MM.1S (cell line): ENCODE results near the gene CR1L.
"Not testable (repeated sequence)": the region's sequence is repeated elsewhere in the genome, so short reads cannot be mapped to it uniquely, and the experiment has no call there.

Experiments
- DNase-seq: peaks from one replicate; pipeline ENCODE4 v3.0.0-alpha.2; 2015
- H2AFZ ChIP-seq: fragments of 300-600 bp; sonication (generic); 2 replicates; pipeline ENCODE4 v1.6.0; 2016; ENCODE audit warnings: antibody characterized with exemption, low read length
- H3F3A ChIP-seq: fragments of 300-600 bp; sonication (generic); 2 replicates; pipeline ENCODE4 v1.6.1; 2016; ENCODE audit warnings: mild to moderate bottlenecking, antibody characterized with exemption, low read length, moderate library complexity, mixed read lengths; ENCODE audit not compliant: insufficient read depth
- H3K27ac ChIP-seq: fragments of 300-600 bp; sonication (generic); 2 replicates; pipeline ENCODE4 v1.5.1; 2016; ENCODE audit warnings: mild to moderate bottlenecking, low read length
- H3K27me3 ChIP-seq: fragments of 300-600 bp; sonication (generic); replicated peaks from 2 replicates; pipeline ENCODE4 v1.6.0; 2016; ENCODE audit warnings: low read length; ENCODE audit not compliant: insufficient read depth
- H3K36me3 ChIP-seq: fragments of 300-600 bp; sonication (generic); replicated peaks from 2 replicates; pipeline ENCODE4 v1.6.1; 2016; ENCODE audit warnings: mild to moderate bottlenecking, low read length, mixed read lengths; ENCODE audit not compliant: insufficient read depth
- H3K4me1 ChIP-seq: fragments of 300-600 bp; sonication (generic); 2 replicates; pipeline ENCODE4 v1.6.1; 2016; ENCODE audit warnings: low read length, mixed read lengths
- H3K4me2 ChIP-seq: fragments of 300-600 bp; sonication (generic); 2 replicates; pipeline ENCODE4 v1.6.0; 2016; ENCODE audit warnings: low read depth, low read length
- H3K4me3 ChIP-seq: fragments of 300-600 bp; sonication (generic); 2 replicates; pipeline ENCODE4 v1.5.1; 2016; ENCODE audit warnings: low read length, mixed read lengths
- H3K79me2 ChIP-seq: fragments of 300-600 bp; sonication (generic); 2 replicates; pipeline ENCODE4 v1.6.1; 2016; ENCODE audit warnings: mixed run types, low read length, mixed read lengths
- H3K9ac ChIP-seq: fragments of 300-600 bp; sonication (generic); 2 replicates; pipeline ENCODE4 v1.6.1; 2016; ENCODE audit warnings: low read length, mixed read lengths
- H3K9me2 ChIP-seq: fragments of 300-600 bp; sonication (generic); replicated peaks from 2 replicates; pipeline ENCODE4 v1.6.1; 2016; ENCODE audit warnings: mild to moderate bottlenecking, low read length, mixed read lengths; ENCODE audit not compliant: insufficient read depth
- H3K9me3 ChIP-seq: fragments of 300-600 bp; sonication (generic); replicated peaks from 2 replicates; pipeline ENCODE4 v1.6.1; 2016; ENCODE audit warnings: mild to moderate bottlenecking, low read length, mixed read lengths; ENCODE audit not compliant: insufficient read depth
- H4K20me1 ChIP-seq: fragments of 300-600 bp; sonication (generic); 2 replicates; pipeline ENCODE4 v1.6.1; 2016; ENCODE audit warnings: mild to moderate bottlenecking, low read length, moderate library complexity, mixed read lengths; ENCODE audit not compliant: insufficient read depth
- CTCF ChIP-seq: fragments of 300-600 bp; sonication (generic); IDR thresholded peaks from 2 replicates; pipeline ENCODE4 v1.5.1; 2016; ENCODE audit warnings: antibody characterized with exemption, low read length, mixed read lengths
- EZH2 ChIP-seq: fragments of 300-600 bp; sonication (generic); optimal IDR thresholded peaks from 2 replicates; pipeline ENCODE3; 2017; ENCODE audit warnings: low read depth, mild to moderate bottlenecking, antibody characterized with exemption, low read length, mixed read lengths
- EZH2phosphoT487 ChIP-seq: fragments of 300-600 bp; sonication (generic); IDR thresholded peaks from 2 replicates; pipeline ENCODE4 v1.6.1; 2018; ENCODE audit warnings: antibody characterized with exemption, low read length

CR1L gene

GRCh38 chr1:207695891-207696290 lies 51.0 kb downstream of the CR1L start:
- Histone ChIP-seq H3F3A (no peaks in the 10 kb centered on the region), H3K4me1 (no peaks in the 10 kb centered on the region), H3K36me3 (no peaks in the 10 kb centered on the region), H3K27ac (no peak overlapping the region), H3K4me2 (no peak overlapping the region), H3K9me2 (no peaks in the 10 kb centered on the region), H4K20me1 (no peaks in the 10 kb centered on the region), H3K9me3 (no peaks in the 10 kb centered on the region), H2AFZ (no peak overlapping the region), H3K79me2 (no peaks in the 10 kb centered on the region), H3K4me3 (no peak overlapping the region), H3K27me3 (no peaks in the 10 kb centered on the region), H3K9ac (no peak overlapping the region)
- no peak for DNase-seq
- TF ChIP-seq EZH2 (no peak), CTCF (no peak), EZH2phosphoT487 (no peak)

GRCh38 chr1:207698822-207699483 lies 54.0 kb downstream of the CR1L start:
- Histone ChIP-seq H3K9me2 (no peaks in the 10 kb centered on the region), H3K36me3 (no peaks in the 10 kb centered on the region), H4K20me1 (no peaks in the 10 kb centered on the region), H3K79me2 (no peaks in the 10 kb centered on the region), H3K4me2 (no peak overlapping the region), H3F3A (no peaks in the 10 kb centered on the region), H3K4me3 (no peak overlapping the region), H3K9me3 (no peaks in the 10 kb centered on the region), H3K27ac (no peak overlapping the region), H3K27me3 (no peaks in the 10 kb centered on the region), H3K9ac (no peak overlapping the region), H2AFZ (peak overlapping the region; percentile 5; the same call in 1 of the 2 replicates), H3K4me1 (no peaks in the 10 kb centered on the region)
- TF ChIP-seq EZH2: no peak
- TF ChIP-seq CTCF: peak; percentile 80
- peak; percentile 72 for DNase-seq

GRCh38 chr1:207702317-207702716 lies 57.4 kb downstream of the CR1L start:
- Histone ChIP-seq H4K20me1 (no peaks in the 10 kb centered on the region), H3K9me3 (no peaks in the 10 kb centered on the region), H3K27ac (no peak overlapping the region), H3K9ac (no peak overlapping the region), H2AFZ (no peak overlapping the region), H3K4me3 (no peak overlapping the region), H3K79me2 (no peaks in the 10 kb centered on the region), H3K36me3 (no peaks in the 10 kb centered on the region), H3K9me2 (no peaks in the 10 kb centered on the region), H3F3A (no peaks in the 10 kb centered on the region), H3K4me1 (no peaks in the 10 kb centered on the region), H3K27me3 (no peaks in the 10 kb centered on the region), H3K4me2 (no peak overlapping the region)
- no peak for TF ChIP-seq EZH2phosphoT487
- no peak for DNase-seq

GRCh38 chr1:207703712-207704111 lies 58.8 kb downstream of the CR1L start:
- TF ChIP-seq CTCF (no peak), EZH2 (no peak), EZH2phosphoT487 (no peak)
- Histone ChIP-seq H3K4me2 (no peak overlapping the region), H3K4me3 (no peak overlapping the region), H3K4me1 (no peaks in the 10 kb centered on the region), H3K79me2 (no peaks in the 10 kb centered on the region), H3K9me3 (no peaks in the 10 kb centered on the region), H2AFZ (no peak overlapping the region), H3K36me3 (no peaks in the 10 kb centered on the region), H3K27ac (no peak overlapping the region), H3K27me3 (no peaks in the 10 kb centered on the region), H3K9me2 (no peaks in the 10 kb centered on the region), H3F3A (no peaks in the 10 kb centered on the region), H4K20me1 (no peaks in the 10 kb centered on the region), H3K9ac (no peak overlapping the region)
- DNase-seq: no peak

- H3K4me3 ChIP-seq, H3F3A ChIP-seq, H4K20me1 ChIP-seq, H3K9me3 ChIP-seq, H3K4me1 ChIP-seq, H3K9me2 ChIP-seq, H3K27me3 ChIP-seq, H3K79me2 ChIP-seq, H2AFZ ChIP-seq, H3K9ac ChIP-seq, H3K36me3 ChIP-seq, H3K27ac ChIP-seq, DNase-seq, H3K4me2 ChIP-seq: not testable (repeated sequence)
Measured at GRCh38 chr1:207708004-207708403, 63.1 kb downstream of the CR1L start.
